Stimulated activated CD4-positive, alpha-beta T cell treated with anti-CD3 and anti-CD28 coated beads, Interleukin-15, amount 100 ng/mL, for 48 hours (primary cell): ENCODE data around the gene CCNT1.
"Not testable (repeated sequence)": the region's sequence is repeated elsewhere in the genome, so short reads cannot be mapped to it uniquely, and the experiment has no call there.

Experiments used
- DNase-seq, 2 donors: peaks; one replicate each; pipeline ENCODE4 v3.0.0-alpha.2; 2020; ENCODE audit warnings: low read depth in 2 of 2

The CCNT1 gene

GRCh38 chr12:48641752-48642555, 74.6 kb downstream of the CCNT1 start:
- not testable (repeated sequence) for DNase-seq

- DNase-seq = no peak
Measured at GRCh38 chr12:48640854-48641253, 75.7 kb downstream of the CCNT1 start.

GRCh38 chr12:48640428-48640827, 76.1 kb downstream of the CCNT1 start:
- DNase-seq = no peak
